Stimulated activated CD8-positive, alpha-beta memory T cell treated with anti-CD3 and anti-CD28 coated beads, Interleukin-15, amount 100 ng/mL, for 1 hour (primary cell): ENCODE results near the gene ST3GAL2.
"Not testable (repeated sequence)": the region's sequence is repeated elsewhere in the genome, so short reads cannot be mapped to it uniquely, and the experiment has no call there.

ENCODE experiments used
- DNase-seq: peaks from one replicate; pipeline ENCODE4 v3.0.0-alpha.2; 2020; ENCODE audit warnings: low read depth

The ST3GAL2 gene

GRCh38 chr16:70383421-70383960 is 55.4 kb downstream of the ST3GAL2 start:
- DNase-seq, result no peak

DNA sequence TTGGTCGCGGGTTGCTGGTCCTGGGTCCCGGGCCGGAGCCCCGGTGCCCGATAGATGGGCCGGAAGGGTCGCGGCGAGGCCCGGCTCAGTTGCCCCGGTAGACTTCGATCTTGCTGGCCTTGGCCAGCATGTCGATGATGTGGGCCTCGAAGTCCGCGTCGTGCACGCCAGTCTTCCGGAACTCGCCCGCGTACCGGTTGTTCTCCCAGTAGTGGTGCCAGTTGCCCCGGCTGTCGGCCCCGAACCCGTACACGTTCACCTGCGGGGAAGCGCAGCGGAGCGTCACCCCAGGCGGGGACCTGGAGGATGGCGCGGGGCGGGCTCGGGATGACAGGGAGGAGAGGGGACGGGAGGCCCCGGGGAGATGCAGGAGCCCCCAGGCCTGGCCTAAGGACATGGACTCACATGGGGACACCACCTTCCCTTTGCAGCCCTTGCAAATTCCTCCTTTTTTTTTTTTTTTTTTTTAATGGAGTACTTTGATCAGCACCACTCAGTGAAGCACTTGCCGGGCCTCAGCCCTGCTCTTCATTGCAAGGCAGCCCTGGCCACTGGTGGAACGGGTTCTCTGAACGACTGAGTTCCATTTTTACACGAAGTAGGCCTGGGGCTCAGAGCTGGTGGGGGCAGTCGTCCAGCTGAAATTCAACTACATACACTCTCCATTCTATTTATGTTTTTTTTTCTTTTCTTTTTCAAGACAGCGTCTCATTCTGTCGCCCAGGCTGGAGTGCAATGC is 57.1 kb downstream of the ST3GAL2 start:
- no peak for DNase-seq

- peak; percentile 86 for DNase-seq
Observed at GRCh38 chr16:70380919-70381603, 57.8 kb downstream of the ST3GAL2 start.

DNA sequence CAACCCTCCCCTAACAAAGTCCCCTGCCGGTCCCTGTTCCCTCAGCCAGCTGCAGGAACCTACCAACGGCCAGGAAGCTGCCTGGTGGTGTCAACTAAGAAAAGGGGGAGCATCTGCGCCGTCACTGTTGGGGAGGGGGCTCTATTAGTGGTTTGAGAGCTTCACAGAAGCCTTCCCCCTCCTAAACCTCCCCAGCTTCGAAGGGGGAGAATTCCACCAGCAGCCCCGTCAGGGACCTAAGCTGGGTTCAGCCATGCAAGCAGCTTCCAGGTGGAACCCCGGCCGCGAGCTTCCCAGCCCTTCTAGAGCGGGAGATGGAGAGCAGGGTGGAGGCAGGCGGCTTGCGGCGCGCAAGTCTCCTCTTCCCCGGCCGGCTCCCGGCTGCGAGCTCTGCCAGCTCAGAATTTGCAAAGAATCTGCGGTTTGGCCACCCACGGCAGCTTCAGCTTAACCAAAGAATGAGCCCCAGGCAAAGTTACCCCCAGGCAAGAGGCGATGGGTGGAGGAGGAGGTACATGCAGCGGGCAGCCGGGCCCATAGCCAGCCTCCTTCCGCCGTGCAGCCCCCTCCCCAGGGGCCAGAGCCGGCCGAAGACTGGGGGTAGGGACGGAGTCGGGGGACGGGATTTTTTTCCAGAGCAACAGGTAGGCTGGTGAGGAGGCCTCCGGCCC is 58.5 kb downstream of the ST3GAL2 start:
- DNase-seq, result peak; percentile 45

- DNase-seq, result no peak
Observed at GRCh38 chr16:70378869-70379493, 59.9 kb downstream of the ST3GAL2 start.

GRCh38 chr16:70377782-70378181 is 61.1 kb downstream of the ST3GAL2 start:
- DNase-seq, result no peak

GRCh38 chr16:70375636-70376611 is 63.0 kb downstream of the ST3GAL2 start:
- DNase-seq, result no peak

GRCh38 chr16:70374213-70374612 is 64.7 kb downstream of the ST3GAL2 start:
- no peak for DNase-seq

GRCh38 chr16:70372921-70373728 is 65.8 kb downstream of the ST3GAL2 start:
- no peak for DNase-seq

DNA sequence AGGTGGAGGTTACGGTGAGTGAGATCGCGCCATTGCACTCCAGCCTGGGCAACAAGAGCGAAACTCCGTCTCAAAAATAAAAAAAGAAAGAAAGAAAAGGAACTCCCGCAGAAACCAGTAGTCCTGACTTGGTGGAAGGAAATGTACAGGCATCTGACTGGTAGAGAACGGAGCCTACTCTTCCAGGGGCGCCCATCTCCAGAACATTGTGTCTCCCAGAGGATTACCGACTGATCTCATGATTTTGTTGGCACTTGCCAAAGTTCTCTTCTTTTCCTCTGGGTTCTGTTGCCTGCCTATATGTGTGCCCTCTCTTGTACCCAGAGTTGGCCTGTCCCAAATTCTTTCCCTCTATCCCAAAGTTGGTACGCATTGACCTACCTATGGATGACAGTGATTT is 68.0 kb downstream of the ST3GAL2 start:
- no peak for DNase-seq

DNA sequence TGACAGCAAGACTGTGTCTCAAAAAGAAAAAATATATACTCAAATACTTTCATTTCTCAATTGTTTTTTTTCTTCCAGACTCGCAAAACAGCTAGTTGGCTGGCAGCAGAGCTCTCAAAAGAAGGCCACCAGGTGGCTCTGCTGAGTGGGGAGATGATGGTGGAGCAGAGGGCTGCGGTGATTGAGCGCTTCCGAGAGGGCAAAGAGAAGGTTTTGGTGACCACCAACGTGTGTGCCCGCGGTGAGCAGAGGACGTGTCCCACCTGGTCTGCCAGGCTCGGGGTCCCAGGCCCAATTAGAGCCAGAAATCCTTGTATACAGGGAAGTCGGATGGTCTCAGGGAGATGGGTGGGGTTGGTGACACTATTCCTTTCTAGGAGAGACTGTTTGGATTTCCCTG is 68.8 kb downstream of the ST3GAL2 start:
- not testable (repeated sequence) for DNase-seq

- DNase-seq, result no peak
Observed at GRCh38 chr16:70364399-70364798, 74.5 kb downstream of the ST3GAL2 start.

DNA sequence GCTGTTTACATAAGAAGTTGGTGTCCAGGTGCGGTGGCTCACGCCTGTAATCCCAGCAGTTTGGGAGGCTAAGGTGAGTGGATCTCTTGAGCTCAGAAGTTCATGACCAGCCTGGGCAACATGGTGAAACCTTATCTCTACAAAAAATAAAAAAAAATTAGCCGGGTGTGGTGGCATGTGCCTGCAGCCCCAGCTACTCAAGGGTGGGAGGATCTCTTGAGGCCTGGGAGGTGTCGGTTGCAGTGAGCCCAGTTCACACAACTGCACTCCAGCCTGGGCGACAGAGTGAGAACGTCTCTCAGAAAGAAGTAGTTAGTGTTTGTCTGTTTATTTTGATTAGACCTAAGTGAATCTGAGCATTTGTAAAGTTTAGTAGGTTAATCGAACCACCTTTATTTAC is 79.3 kb downstream of the ST3GAL2 start:
- no peak for DNase-seq

- DNase-seq, result no peak
Observed at GRCh38 chr16:70349783-70350182, 89.1 kb downstream of the ST3GAL2 start.

DNA sequence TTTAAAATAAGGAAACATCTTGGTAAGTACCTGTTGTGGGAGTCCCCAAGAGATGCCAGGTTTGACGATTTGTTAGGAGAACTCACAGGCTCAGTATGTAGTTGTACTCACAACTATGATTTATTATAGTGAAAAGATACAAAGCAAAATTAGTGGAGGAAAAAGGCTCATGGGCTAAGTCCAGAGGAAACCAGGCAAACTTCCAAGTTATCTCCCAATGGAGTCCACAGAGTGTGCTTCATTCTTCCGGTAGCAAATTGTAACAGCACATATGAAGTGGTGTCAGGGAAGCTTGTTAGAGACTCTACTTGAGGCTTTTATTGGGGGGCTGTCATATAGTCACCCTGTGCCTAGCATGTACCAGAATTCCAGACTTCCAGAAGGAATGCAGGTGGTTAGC is 89.9 kb downstream of the ST3GAL2 start:
- DNase-seq, result no peak

- no peak for DNase-seq
Observed at GRCh38 chr16:70345840-70346239, 93.1 kb downstream of the ST3GAL2 start.

- DNase-seq, result no peak
Observed at GRCh38 chr16:70342016-70342415, 96.9 kb downstream of the ST3GAL2 start.

DNA sequence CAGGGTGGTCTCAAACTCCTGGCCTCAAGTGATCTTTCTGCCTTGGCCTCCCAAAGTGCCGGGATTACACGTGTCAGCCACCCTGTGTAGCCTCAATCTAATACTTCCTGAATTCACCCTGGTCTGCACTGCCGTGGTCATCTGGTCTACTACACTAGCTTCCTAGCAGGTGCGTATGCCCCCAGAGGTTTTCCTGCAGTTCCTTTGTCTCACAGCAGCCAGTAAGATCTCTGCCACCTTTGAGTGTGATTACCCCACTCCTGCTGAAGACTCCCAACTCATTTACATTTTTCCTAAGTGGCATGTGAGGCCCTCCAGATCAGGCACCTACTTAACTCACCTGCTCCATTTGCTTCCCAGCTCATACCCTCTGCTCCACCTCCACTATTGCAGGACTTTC is 97.3 kb downstream of the ST3GAL2 start:
- DNase-seq, result no peak

GRCh38 chr16:70337814-70338213 is 101.1 kb downstream of the ST3GAL2 start:
- no peak for DNase-seq

DNA sequence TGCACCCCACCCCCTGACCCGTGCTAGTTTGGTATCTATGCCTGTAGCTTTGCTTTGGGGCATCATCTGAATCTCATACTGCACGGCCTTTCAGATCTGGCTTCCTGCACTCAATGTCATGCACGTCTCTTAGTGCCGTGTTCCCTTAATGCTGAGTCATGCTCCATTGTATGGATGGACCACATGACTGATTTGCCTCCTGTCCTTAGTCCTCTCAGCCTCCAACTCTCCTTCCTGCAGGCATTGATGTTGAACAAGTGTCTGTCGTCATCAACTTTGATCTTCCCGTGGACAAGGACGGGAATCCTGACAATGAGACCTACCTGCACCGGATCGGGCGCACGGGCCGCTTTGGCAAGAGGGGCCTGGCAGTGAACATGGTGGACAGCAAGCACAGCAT is 106.2 kb downstream of the ST3GAL2 start:
- not testable (repeated sequence) for DNase-seq
